Smooth muscle cell of the brain vasculature (primary cell): Measurements from ENCODE around the gene NFIA.

Experiments used
- DNase-seq: peaks from one replicate; pipeline ENCODE4 v3.0.0-alpha.2; 2012; ENCODE audit warnings: low read depth, low spot score

The NFIA gene

DNA sequence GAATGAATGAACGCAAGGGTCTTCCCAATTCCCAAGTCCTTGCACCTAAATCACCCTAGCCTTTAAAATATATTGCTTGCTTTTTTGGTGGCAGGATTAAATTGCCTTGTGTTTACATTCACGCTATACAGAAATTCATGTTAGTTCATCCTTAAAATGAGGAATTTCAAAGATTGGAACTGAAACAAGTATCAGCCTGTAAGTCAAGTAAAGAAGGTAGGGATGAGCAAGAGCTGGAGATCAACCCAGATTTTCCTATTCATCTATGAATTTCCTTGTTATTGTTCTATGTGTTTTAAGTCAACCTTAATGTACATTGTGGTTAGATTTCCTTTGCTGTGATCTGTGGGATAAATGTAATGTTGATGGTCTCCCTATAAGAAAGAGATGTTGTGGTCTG lies 248.2 kb downstream of the NFIA start:
- DNase-seq: no peak

DNA sequence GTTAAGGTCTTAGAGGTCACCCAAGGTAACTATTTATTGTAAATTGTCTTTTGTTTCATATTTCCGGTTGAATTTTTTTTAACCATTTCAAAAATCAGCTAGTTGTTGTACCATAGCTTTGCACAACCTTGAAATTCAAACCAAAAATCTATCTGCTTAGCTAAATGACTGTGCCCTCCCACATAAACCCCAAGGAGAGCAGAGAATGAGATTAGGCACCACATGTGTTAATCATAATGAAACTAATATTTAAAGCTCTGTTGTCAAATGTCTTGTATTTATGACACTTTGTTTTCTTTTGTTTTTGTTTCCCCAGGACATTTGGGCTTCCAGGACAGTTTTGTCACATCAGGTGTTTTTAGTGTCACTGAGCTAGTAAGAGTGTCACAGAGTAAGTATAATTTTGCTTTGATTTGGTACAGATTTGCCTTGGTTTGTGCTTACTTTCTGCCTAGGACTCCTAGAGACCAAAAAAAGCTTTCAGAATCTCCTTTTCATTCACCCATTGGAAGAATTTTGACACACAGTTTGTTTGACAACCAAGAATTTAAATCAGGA lies 249.9 kb downstream of the NFIA start:
- no peak for DNase-seq

DNA sequence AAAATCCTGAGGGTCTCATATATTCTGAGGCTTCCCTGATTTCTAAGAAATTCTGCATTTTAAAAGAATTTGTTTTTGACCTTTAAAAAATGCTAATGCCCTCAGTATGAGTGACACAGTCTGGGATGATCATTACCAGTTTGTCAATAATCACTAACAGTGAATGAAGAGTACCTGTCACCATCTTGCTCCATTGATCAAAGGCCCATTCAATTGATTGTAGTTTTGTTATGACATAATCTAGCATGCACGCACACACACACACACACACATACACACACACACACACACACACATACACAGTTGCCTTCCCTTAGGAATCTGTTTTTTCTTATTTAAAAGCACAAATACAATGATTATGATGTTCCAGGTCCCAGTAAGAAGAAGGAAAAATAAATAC lies 250.4 kb downstream of the NFIA start:
- no peak for DNase-seq

DNA sequence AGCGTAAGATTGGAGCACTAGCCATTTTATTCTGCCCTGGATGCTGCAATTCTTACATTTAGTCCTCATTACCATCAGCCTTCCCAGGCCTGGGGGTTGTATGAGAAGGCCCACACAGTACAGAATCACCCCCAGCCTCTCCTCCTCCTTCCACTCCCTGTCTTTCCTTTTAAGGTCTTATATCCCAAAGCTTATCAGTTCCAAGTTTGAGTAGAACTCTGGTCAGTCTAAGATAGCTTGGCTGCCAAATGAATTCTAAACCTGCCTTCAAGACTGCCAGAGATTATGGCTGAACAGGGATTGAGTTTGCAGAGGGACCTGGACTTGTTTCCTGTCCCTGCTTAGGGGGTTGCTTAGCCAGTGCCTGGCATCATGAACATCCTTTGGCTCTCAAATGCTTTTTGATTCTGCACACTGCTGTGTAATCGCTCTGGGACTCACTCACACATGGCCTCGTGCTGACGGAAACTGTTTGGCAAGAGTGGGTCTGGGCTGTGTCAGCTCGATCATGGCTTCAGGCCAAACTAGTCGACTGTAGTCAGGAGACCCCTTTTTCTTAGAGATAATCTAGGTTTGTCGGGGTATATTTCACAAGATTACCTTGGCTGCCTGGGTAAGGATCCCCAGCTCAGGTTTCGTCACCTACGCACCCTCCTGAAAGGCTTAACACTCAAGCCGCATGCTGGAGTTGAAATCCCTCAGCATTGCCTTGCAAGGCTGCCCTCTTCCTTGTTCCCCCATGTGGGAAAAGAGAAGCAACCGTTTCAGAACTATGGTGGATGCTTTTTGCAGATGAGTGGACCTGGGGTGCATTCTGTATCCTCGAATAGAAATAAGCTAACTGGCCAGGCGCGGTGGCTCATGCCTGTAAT lies 252.6 kb downstream of the NFIA start:
- no peak for DNase-seq

DNA sequence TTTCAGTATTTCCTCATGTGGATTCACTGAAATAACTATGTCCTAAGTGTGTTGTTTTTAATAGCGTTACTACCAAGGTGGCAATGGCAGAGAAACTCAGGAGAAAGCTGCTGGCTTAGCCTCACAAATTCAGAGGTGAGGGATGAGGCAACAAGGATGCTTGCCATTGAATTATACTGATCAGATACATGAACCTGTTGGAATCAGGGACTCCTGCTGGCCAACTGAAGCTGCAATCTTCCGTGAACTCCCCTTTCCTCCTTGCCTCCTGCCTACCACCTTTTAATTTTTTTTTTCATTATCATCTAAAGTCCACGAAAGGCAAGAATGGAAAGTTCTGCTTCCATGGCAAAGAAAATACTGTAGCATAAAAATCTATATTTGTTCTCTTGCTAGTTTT lies 254.7 kb downstream of the NFIA start:
- DNase-seq: no peak

DNA sequence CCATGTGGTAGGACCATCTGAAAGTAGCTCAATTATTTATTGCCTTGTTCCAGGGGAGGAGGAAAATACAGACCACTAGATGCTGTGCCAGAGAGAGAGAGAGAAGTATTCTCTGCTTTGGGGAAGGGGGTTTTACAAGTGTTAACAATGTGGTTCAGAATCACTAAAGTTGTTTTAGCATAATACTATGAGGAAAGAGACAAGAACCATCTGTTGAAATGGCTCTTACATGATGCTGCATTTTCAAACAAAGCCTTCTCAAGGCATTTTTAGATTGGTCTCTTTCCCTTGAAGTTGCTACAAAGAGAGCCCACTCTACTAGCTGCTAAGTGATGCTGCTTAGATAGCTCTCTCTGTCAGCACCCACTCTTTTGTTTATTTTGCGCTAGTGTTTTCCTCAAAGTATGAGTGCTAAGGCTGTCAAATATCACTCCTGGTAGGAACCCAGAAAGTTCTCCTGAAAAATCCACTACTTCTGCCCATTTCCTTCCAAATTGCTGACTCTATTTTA lies 255.1 kb downstream of the NFIA start:
- DNase-seq: no peak

DNA sequence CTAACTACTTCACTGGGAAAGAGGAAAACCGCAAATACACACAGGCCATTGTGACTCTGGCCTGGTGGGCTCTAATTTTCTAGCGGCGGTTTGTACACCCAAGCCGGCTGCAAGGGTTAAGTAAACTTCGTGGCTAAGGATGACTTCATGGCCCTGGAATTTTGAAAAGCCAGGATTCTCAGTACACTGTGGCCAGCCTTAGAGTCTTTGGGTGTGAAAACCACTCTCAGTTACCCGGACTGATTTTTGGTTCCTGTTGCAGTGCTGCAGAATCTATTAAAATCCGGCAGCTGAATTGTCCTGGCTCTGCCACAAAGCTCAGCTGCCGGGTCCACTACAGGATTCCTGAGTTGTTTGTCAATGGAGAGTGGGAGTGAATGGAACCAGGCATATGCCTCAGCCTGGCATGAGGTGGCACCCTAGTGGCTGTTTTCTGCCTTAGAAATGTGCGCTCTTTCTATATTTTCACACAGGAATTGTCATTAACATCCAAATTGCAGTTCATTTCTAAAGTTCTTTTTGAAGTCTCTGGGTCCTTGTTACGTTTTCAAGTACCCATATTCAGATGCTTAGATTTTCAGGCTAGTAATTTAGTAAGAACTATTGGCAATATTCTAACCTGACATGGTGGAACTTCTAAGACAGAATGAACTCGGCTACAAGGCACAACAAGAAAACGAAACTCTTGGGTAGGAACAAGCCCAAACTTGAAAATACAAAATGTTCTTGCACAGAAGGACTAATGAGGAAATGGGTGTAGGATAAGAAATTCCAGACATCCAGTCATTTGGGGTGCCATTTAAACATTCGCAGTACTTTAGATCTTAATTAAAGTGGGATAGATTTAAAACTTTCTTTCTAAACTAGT lies 255.9 kb downstream of the NFIA start:
- DNase-seq: peak; percentile 75

DNA sequence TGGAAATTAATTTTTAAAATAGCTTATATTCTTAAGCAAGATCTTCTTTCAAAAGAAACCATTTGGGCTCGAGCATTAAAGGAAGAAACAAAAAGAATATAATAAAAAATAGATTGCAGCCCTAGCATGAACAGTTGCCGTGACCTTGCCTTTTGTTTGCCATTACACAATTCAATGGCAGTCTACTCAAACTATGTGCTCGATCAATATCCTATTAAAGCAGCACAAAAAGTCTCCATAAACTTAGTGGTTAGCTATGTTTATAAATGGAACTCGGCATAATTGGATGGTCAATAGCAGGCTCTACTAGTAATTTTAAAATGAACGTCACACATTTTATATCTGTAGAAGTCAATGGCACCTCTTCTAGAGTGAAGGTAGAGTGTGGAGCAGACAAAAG lies 256.5 kb downstream of the NFIA start:
- DNase-seq: no peak

DNA sequence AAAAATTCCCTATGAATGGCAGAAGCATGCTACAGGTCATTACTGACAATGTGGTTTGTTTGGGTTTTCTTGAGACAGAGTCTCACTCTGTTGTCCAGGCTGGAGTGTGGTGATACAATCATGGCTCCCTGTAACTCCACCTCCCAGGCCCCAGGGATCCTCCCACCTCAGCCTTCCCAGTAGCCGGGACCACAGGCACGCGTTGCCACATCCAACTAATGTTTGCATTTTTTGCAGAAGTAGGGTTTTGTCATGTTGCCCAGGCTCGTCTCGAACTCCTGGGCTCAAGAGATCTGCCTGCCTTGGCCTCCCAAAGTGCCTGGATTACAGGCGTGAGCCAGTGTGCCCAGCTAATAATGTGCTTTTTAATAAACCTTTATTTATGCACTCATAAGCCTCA lies 259.1 kb downstream of the NFIA start:
- DNase-seq: no peak

DNA sequence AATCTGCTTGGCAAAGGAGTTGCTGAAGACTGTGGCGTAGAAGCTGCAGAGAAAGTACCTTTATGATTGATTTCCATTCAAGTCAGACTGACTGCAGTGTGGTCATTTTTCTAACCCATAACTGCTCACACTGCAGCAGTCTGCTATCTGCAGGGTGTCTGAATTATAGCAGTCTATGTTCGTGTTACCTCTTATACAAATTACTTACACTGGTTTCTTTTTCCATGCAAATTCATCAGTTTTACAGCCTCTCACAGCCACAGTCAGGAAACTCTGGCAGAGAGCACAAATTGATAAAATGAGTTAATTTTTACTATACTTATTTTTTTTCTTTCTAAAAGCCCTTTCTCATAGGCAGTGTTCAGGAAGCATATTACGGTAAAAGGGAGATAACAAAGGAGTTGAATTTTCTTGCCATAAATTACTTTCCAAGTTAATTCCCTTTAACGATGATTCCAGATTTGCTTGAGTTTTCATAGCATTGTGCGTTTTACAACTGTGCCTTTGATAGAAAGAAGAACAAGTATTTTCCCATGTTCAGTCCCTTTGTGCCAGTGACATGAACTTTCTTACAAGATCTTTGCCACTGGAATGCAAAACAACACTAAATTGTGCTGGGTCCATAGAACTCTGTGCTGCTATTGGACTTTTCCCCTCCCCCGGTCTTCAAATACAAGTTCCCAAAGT lies 261.5 kb downstream of the NFIA start:
- no peak for DNase-seq

DNA sequence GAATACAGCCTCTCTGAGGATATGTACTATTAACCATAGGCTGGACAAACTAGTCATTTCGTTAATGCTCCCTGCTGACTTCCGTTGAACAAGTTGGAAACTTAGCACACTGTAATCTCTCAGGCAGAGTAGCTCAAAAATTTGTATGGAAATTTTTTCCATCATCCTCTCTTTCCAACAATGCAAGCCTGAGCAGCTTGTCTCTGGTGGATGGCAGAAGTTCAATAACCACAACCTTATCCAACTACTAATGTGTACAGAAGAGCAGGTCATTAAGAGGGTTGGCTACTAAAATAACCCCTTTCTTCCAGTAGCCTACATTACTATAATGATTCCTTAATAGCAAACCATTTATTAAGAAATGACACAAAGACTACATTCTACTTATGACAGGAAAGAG lies 262.3 kb downstream of the NFIA start:
- no peak for DNase-seq

DNA sequence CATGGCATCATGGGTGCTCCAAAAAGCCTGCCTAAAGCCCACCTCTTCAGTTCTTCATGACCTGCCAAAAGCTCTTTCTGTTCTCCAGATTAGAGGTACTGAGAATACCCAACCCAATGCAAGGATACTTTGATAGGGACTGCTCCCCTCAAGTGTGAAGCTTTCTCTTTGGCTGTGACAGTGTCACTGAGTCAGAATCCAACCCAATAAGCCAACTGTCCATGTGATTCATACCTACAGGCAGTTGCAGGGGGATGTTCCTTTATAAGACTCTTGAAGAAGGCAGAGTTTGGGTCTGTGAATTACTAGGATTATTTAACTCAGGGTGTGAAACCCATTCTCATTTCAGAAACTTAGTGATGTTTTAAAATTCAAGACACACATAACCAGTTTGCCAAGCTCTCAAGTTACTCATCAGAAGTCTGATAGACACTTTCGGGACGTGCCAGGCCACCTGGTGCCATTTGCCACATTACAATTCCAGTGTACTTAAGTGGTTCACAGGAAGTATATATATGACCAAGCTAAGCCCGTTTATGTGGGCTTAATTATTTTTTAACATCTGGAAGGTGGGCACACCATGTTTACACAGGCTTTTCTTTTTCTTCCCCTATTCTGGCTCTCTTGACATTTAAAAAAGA lies 265.8 kb downstream of the NFIA start:
- no peak for DNase-seq

DNA sequence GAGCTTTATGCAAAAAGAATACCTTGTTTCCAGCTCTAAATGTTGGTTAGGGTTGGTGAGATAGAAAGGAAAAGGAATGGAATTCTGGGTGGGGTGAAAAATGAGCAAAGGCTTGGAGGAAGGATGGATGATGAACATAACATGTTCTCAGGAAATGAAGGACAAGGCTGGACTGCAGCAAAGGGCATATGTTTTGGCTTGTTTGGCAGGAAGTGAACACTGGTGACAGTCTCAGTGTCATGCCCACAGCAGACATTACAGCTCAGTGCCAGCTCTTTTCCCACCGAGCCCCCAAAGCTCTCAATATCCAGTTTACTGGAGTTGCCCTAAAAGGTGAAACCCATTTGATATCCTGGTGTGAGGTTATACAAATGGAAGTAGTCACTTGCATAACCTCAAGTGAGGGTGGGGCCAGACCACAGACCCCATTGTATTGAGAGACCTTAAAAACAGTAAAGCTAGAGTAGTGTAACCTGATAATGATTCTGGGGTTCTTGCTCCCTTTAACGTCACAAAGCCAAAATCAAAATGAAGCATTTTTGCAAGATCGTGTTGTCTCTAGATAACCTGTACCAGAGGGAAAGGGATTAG lies 270.6 kb downstream of the NFIA start:
- DNase-seq: no peak

DNA sequence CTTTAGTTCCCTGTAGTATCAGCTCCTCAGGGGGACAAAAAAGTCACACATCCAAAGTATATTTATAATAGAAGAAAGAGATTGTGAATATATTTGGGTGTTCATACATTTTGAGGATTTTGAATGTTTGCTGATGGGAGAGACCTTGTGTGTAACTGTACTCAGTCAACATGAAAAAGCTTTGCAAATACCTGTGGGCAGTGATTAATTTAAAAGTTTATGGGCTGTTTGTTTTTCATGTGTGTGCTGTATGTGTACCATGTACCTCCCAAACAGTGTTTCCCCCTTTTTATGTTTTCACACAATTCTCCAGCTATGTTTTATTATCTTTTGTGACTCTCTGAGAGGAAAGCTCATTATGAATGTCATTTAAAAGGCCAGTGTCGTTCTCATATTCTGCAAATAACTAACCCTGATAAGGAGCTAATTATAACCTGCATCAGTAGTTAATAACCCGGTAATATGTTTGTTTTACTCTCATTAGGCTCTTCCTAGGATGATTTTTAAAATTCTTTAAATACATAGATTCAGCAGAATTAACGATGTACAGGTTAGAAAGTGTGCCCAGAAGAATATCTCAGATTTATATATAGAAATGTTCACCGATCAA lies 271.5 kb downstream of the NFIA start:
- DNase-seq: no peak

DNA sequence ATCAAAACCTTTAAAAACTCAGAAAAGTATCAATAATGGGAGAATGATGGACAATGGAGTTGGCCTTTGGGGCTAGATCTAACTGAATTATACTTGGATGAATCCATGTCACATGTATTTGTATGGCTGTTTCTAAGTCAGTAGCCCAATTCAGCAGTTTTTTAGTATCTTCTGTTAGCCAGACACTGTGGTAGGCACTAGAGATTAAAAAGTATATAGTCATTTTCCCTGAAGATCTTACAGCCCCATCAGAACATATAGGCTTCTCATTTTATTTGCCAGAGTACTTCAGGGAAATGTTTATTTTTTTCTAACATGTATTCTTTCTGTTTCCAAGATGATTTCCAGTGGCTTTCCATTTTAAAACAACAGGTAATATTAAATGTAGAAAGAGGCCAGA lies 273.7 kb downstream of the NFIA start:
- DNase-seq: no peak

DNA sequence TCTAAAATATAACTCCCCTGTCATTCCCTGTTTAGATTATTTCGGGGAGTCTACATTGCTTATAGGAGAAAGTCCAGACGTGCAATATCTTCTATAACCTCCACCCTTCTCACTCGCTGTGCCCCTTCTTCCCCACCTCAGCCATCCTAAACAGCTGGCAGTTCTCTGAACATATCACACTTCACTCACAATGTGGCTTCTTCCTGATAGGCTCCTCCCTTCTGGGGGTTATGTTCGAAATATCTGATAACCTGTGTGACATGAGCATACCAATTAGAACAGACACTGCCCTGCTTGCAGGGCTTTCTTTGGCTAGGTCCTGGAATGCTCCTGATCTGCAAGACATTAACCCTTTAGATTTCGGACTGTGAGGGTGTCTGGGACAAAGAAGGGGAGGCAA lies 274.6 kb downstream of the NFIA start:
- no peak for DNase-seq

DNA sequence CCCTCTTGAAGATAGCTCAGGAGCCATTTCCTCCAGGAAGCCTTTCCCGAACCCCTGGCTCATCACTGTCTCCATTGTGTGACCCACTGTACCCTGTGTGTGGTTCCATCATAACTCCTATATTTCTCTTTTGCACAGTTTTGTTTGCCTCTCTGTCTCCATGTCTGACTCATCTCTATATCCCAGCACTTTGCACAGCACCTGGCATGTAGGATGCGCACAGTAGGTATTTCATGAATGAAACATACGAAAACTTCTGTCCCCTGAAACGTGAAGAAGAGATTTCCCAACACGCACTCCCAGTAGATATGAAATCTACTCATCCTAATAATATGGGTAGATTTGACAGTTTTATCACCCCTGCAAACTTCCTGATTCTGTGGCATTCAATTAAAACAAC lies 275.2 kb downstream of the NFIA start:
- DNase-seq: no peak

DNA sequence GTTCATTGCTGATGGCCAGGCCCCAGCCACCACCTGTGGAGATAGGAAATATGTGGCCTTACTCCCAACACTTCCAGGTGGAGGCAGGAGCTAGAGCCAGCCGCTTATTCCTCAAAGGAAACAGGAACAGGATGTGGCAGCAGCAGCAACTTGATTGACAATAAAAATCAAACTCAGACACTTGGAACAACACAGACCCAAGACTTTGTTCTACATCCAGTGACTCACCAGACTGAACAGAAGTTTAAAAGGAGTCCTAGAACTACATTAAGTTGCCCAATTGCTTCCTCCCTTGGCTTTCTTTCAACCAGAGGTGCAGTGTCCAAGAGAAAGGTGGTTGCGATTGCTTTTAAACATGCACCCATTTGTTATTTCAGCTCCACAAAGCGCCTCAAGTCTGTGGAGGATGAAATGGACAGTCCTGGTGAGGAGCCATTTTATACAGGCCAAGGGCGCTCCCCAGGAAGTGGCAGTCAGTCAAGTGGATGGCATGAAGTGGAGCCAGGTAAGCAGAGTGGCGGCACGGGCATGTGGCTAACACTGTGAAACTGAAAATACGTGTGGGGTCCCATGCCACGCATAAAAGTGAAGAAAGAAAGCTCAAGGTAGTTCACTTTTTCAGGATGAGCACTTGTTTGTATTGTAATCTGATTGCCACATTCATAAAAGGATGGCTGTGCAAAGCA lies 276.6 kb downstream of the NFIA start:
- no peak for DNase-seq

DNA sequence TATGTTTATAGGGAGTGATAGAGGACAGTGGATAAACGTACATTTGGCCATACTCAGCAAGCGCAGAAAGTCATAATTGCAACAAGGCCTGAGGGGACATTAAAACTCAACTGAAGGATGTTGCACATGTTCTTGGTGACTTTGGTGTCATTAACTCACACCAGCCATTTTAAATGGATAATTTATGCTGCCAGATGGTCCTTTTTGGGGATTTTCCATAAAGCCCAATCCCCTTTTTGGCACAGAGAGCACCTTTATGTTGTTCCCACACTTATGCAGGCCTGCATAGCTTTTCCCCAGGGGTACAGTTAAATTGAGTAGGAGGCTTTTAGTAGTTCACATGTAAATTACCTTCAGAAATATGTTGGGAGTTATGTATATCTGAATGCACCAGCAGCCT lies 279.6 kb downstream of the NFIA start:
- DNase-seq: no peak

DNA sequence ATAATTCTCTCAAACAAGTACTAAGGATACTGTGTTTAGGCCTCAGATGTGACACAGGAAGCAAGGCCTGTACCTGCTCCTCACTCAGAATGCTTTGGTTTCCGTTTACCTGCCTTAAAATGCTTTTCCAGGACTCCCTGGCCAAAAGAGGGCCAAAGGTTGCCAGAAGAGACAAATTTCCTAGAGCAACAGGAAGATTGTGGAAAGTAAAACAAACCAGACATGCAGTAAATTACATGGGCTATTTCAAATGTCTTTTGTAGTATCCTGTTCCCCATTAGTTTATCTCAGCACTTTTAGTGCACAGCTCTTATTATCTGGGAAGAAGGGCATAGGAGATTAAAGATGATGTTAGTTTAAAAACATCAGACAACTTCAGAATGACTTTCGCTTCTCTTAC lies 280.0 kb downstream of the NFIA start:
- DNase-seq: no peak
